GM12878 (cell line): ENCODE measurements around the gene SH3D19. TPM values are rescaled to one million over a fixed set of nuclear protein-coding genes. Genes with fewer than 3 reads are reported as not detected.

ENCODE experiments used
- ATAC-seq: fragments of 200-7000 bp; cut with Tn5 transposase; 3 replicates; pipeline ENCODE4 v1.9.1; 2020; ENCODE audit warnings: mild to moderate bottlenecking, moderate library complexity
- BruUV-seq: library from RNA; stranded (reverse); fragments of 400-500 nt; replicated peaks from 2 replicates; lab custom pipeline; 2021; lab: Mats Ljungman, UMichigan
- CTCF ChIA-PET: fragments of 300-600 bp; sonication (Branson Sonifier 250); formaldehyde crosslinking; extraction: SDS; loops from one replicate; lab custom pipeline; 2021; ENCODE audit warnings: inconsistent platforms; lab: Yijun Ruan, JAX
- POLR2A ChIA-PET: fragments of 350-600 bp; formaldehyde crosslinking; extraction: SDS; loops from one replicate; lab custom pipeline; 2021; ENCODE audit warnings: inconsistent platforms; lab: Charles Lee
- RAD21 ChIA-PET: fragments of 300-600 bp; sonication (Branson Sonifier 250); formaldehyde crosslinking; loops from one replicate; lab custom pipeline; 2023; ENCODE audit warnings: antibody characterized with exemption; ENCODE audit not compliant: unreplicated experiment; lab: Charles Lee
- SMC1A ChIA-PET: fragments of 300-600 bp; sonication (Branson Sonifier 250); formaldehyde crosslinking; loops from one replicate; lab custom pipeline; 2023; ENCODE audit not compliant: unreplicated experiment, uncharacterized antibody; lab: Charles Lee
- DNase-seq: peaks from one replicate; pipeline ENCODE4 v3.0.0-alpha.2; 2011; ENCODE audit warnings: low read depth, low spot score
- FAIRE-seq: peaks from 3 replicates; lab custom pipeline; 2011; peaks lifted over from hg19 to GRCh38; lab: Jason Lieb, UNC
- H2AFZ ChIP-seq: 2 replicates; pipeline ENCODE4 v1.6.0; 2011; ENCODE audit warnings: low read depth, low read length, control low read depth; ENCODE audit not compliant: control insufficient read depth
- H3K27ac ChIP-seq: 2 replicates; pipeline ENCODE4 v1.5.1; 2011; ENCODE audit warnings: control low read depth; ENCODE audit not compliant: control insufficient read depth, insufficient read depth
- H3K27me3 ChIP-seq, 2 experiments: replicated peaks in 1 of 2; 2 replicates each; pipeline versions ENCODE4 v1.6.0 to v1.6.1; 2011; ENCODE audit warnings: low read length in 1 of 2; ENCODE audit not compliant: control insufficient read depth in 2 of 2, insufficient read depth in 2 of 2
- H3K36me3 ChIP-seq, 2 experiments: 2 replicates each; pipeline ENCODE4 v1.5.1; 2011; ENCODE audit warnings: low read length in 1 of 2; ENCODE audit not compliant: control insufficient read depth in 2 of 2, insufficient read depth in 2 of 2
- H3K4me1 ChIP-seq: 2 replicates; pipeline ENCODE4 v1.6.1; 2011; ENCODE audit warnings: mild to moderate bottlenecking, low read length, moderate library complexity, mixed read lengths; ENCODE audit not compliant: control insufficient read depth, insufficient read depth
- H3K4me2 ChIP-seq: 2 replicates; pipeline ENCODE4 v1.6.0; 2011; ENCODE audit warnings: control low read depth; ENCODE audit not compliant: control insufficient read depth, insufficient read depth
- H3K4me3 ChIP-seq: fragments of 200-600 bp; sonication (generic); 2 replicates; pipeline ENCODE4 v1.5.1; 2016
- H3K79me2 ChIP-seq: 2 replicates; pipeline ENCODE4 v1.6.0; 2011; ENCODE audit warnings: low read length; ENCODE audit not compliant: control insufficient read depth, insufficient read depth
- H3K9ac ChIP-seq: 2 replicates; pipeline ENCODE4 v1.8.0; 2011; ENCODE audit warnings: low read length, control low read depth, mixed read lengths; ENCODE audit not compliant: control insufficient read depth, insufficient read depth
- H3K9me3 ChIP-seq: replicated peaks from 3 replicates; pipeline ENCODE4 v1.5.1; 2011; ENCODE audit warnings: mild to moderate bottlenecking, low read length; ENCODE audit not compliant: control insufficient read depth, insufficient read depth
- H4K20me1 ChIP-seq: 2 replicates; pipeline ENCODE4 v1.6.0; 2011; ENCODE audit not compliant: control insufficient read depth, insufficient read depth
- ESRRA ChIP-seq: IDR thresholded peaks from 2 replicates; pipeline ENCODE4 v1.6.1; 2012; ENCODE audit warnings: mild to moderate bottlenecking, low read length, improper control_type of control experiment
- HDAC2 ChIP-seq: fragments of 200-600 bp; sonication (generic); IDR thresholded peaks from 2 replicates; pipeline ENCODE4 v1.6.1; 2017
- MTA3 ChIP-seq: IDR thresholded peaks from 2 replicates; pipeline ENCODE4 v1.6.1; 2012; ENCODE audit warnings: low read length, inconsistent platforms, borderline replicate concordance
- NFIC ChIP-seq: IDR thresholded peaks from 2 replicates; pipeline ENCODE4 v1.6.1; 2012; ENCODE audit warnings: low read depth, mild to moderate bottlenecking, inconsistent platforms, low read length, moderate library complexity
- NFYA ChIP-seq: IDR thresholded peaks from 2 replicates; pipeline ENCODE4 v1.6.1; 2011; ENCODE audit warnings: low read depth, mild to moderate bottlenecking, low read length, improper control_type of control experiment, borderline replicate concordance
- NRF1 ChIP-seq: conservative IDR thresholded peaks from 2 replicates; pipeline ENCODE4 v1.6.1; 2011; ENCODE audit warnings: mild to moderate bottlenecking, low read depth, low read length, improper control_type of control experiment
- RFX5 ChIP-seq: IDR thresholded peaks from 2 replicates; pipeline ENCODE4 v1.6.1; 2011; ENCODE audit warnings: low read depth, low read length, improper control_type of control experiment
- USF2 ChIP-seq: IDR thresholded peaks from 2 replicates; pipeline ENCODE4 v1.6.1; 2011; ENCODE audit warnings: low read depth, low read length, improper control_type of control experiment, borderline replicate concordance
- WGBS: methylation state at CpG from one replicate; pipeline ENCODE4 v1.1.6; 2016; ENCODE audit warnings: low lambda C conversion rate; ENCODE audit not compliant: insufficient replicate concordance, insufficient coverage; ENCODE audit errors: missing lambda C conversion rate; 5-methylcytosine and 5-hydroxymethylcytosine counted together
- in situ Hi-C: fragments of 300-500 bp; cut with MboI; formaldehyde crosslinking; loops from 9 replicates; pipeline ENCODE4 v1.14.3; 2018; ENCODE audit warnings: mixed read lengths
- intact Hi-C: fragments of 100-400 bp; cut with micrococcal nuclease; formaldehyde crosslinking; loops from one replicate; pipeline ENCODE4 v1.14.2; 2022; ENCODE audit not compliant: unreplicated experiment
- polyA plus RNA-seq, 11 experiments: library from polyadenylated mRNA; depleted of rRNA in 4 of 11; unstranded in 6 of 11; stranded (reverse) in 5 of 11; fragments of >200 nt; fragmentation: Nextera tagmentation in 4 of 11; fragmentation: Illumina TruSeq in 1 of 11; extraction: Ambion mirVana in 4 of 11; extraction: Trizol in 1 of 11; gene quantifications; 1 replicate in 1 of 11; 2 replicates in 10 of 11; pipeline versions ENCODE4 v1.2.1 to v1.2.3, GENCODE V29; 2011 to 2016; ENCODE audit warnings: inconsistent platforms in 2 of 11, missing spikeins in 2 of 11, low read depth in 1 of 11
- total RNA-seq, 4 experiments: library from RNA; depleted of rRNA in 3 of 4; stranded (reverse); fragments of >200 nt in 3 of 4; fragmentation: Illumina TruSeq in 1 of 4; extraction: Trizol in 1 of 4; gene quantifications; 2 replicates each; pipeline versions ENCODE4 v1.2.1 to v1.2.3, GENCODE V29; 2013 to 2021
- TF ChIP-seq, protein P1 (sequence below): fragments of 450-650 bp; IDR thresholded peaks from 2 replicates; pipeline ENCODE4 v1.6.1; 2016; ENCODE audit warnings: mild to moderate bottlenecking

The SH3D19 gene
- total and polyA plus RNA-seq, 10 of the 15 experiments (the other 5 are each of a cell fraction or from before 2014, with no cell fraction given), result 0.03 to 6.9 (median 0.33) TPM; not detected in 3

GRCh38 chr4:151205722-151206121 is 119.7 kb downstream of the SH3D19 start (continued):
- TF ChIP-seq, protein P1, sequence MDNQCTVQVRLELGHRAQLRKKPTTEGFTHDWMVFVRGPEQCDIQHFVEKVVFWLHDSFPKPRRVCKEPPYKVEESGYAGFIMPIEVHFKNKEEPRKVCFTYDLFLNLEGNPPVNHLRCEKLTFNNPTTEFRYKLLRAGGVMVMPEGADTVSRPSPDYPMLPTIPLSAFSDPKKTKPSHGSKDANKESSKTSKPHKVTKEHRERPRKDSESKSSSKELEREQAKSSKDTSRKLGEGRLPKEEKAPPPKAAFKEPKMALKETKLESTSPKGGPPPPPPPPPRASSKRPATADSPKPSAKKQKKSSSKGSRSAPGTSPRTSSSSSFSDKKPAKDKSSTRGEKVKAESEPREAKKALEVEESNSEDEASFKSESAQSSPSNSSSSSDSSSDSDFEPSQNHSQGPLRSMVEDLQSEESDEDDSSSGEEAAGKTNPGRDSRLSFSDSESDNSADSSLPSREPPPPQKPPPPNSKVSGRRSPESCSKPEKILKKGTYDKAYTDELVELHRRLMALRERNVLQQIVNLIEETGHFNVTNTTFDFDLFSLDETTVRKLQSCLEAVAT, result no peak
- TF ChIP-seq ESRRA, result no peak
- TF ChIP-seq, all 136 proteins: peak for 0

DNA sequence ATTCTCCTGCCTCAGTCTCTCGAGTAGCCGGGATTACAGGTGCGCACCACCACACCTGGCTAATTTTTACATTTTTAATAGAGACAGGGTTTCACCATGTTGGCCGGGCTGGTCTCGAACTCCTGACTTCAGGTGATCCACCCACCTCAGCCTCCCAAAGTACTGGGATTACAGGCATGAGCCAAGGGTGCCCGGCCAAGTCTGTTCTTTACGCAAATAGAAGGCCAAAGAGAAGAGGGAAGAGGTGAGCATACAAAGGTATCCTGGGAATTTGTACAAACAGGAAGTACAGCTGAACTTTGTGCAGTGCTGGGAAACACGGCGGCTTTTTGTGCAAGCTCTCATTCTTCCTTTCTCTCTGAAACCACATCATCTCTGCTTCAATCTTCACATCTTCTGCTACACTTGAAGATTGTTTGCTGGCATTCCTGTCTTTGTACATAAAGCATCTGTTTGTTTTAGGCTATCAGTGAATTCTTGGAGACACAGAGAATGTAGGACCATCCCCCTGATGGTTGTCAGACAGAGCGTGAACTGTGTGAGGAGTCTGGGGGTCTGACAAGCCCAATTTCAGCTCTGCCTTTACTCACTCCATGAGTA is 120.4 kb downstream of the SH3D19 start:
- H2AFZ ChIP-seq, result no peak overlapping the region
- no peak for FAIRE-seq
- no peak for DNase-seq
- WGBS, result 72% methylated on average over 10 of the region's 10 CpGs
- no peak for ATAC-seq
- no peaks in the 10 kb centered on the region for H3K27me3 ChIP-seq
- H3K27ac ChIP-seq, result no peak overlapping the region
- no peak overlapping the region for H3K4me3 ChIP-seq
- no peaks in the 10 kb centered on the region for H4K20me1 ChIP-seq
- BruUV-seq, result no TSS peak
- no peaks in the 10 kb centered on the region for H3K36me3 ChIP-seq
- H3K9me3 ChIP-seq, result no peaks in the 10 kb centered on the region
- H3K4me1 ChIP-seq, result no peaks in the 10 kb centered on the region
- ChIA-PET POLR2A (no interaction called here), RAD21 (no interaction called here), SMC1A (no interaction called here)
- no peak overlapping the region for H3K9ac ChIP-seq
- intact Hi-C loops, result no loop called here
- no peaks in the 10 kb centered on the region for H3K79me2 ChIP-seq
- no peak for TF ChIP-seq HDAC2
- TF ChIP-seq RFX5, result no peak
- TF ChIP-seq NFIC, result no peak
- TF ChIP-seq MTA3, result no peak
- no peak for TF ChIP-seq USF2
- TF ChIP-seq NFYA, result no peak
- no peak for TF ChIP-seq NRF1
- TF ChIP-seq, all 136 proteins: peak for 0
- H3K4me2 ChIP-seq, result no peak overlapping the region
- CTCF ChIA-PET, result no interaction called here
- in situ Hi-C loops, result no loop called here
